Thoracic aorta endothelial cell (primary cell): ENCODE results near the gene NYAP2. TPM values are rescaled to one million over a fixed set of nuclear protein-coding genes. Genes with fewer than 3 reads are reported as not detected.

Experiments used
- small RNA-seq: library from RNA; depleted of rRNA; stranded (forward); fragments of <200 nt; gene quantifications from one replicate; pipeline ENCODE3, GENCODE V24; 2012
- total RNA-seq: library from RNA; depleted of rRNA; stranded (reverse); fragments of >200 nt; gene quantifications from 2 replicates; pipeline ENCODE4 v1.2.3, GENCODE V29; 2012

The NYAP2 gene
- not detected in 2 replicates for total RNA-seq

GRCh38 chr2:225399504-225399903, at the start of gene NYAP2:
TSS of gene NYAP2 (plus strand) at chr2:225399710. CDS start at chr2:225408881, 9,171 bp downstream.

Small RNA genes within 50 kb of the gene (small RNA-seq; reads per million reads assigned to genes)
- not detected for gene AC016717.1
